Endothelial cell of umbilical vein (primary cell): ENCODE data around the gene FRMD6. TPM values are rescaled to one million over a fixed set of nuclear protein-coding genes. Genes with fewer than 3 reads are reported as not detected.

Experiments
- BruUV-seq: library from RNA; stranded (reverse); fragments of 400-500 nt; replicated peaks from 2 replicates; lab custom pipeline; 2021; lab: Mats Ljungman, UMichigan
- CTCF ChIA-PET: fragments of 300-600, 350-600 bp; sonication (Branson Sonifier 250); formaldehyde crosslinking; loops from one replicate; lab custom pipeline; 2021; ENCODE audit warnings: antibody characterized with exemption, inconsistent platforms; lab: Charles Lee
- POLR2A ChIA-PET: fragments of 300-600, 350-600 bp; sonication (Branson Sonifier 250); formaldehyde crosslinking; loops from one replicate; lab custom pipeline; 2021; ENCODE audit warnings: antibody characterized with exemption, inconsistent platforms; lab: Charles Lee
- DNase-seq: peaks from one replicate; pipeline ENCODE4 v3.0.0-alpha.2; 2011; ENCODE audit warnings: low read depth, low spot score
- FAIRE-seq: peaks from 2 replicates; lab custom pipeline; 2011; peaks lifted over from hg19 to GRCh38; lab: Jason Lieb, UNC
- H2AFZ ChIP-seq: 2 replicates; pipeline ENCODE4 v1.6.0; 2012; ENCODE audit warnings: low read depth, low read length, control low read depth, inconsistent platforms
- H3K27ac ChIP-seq: 2 replicates; pipeline ENCODE4 v1.5.1; 2011; ENCODE audit warnings: low read depth, mild to moderate bottlenecking, control low read depth, low read length, moderate library complexity; ENCODE audit not compliant: insufficient read depth
- H3K27me3 ChIP-seq, 2 experiments: 2 replicates each; pipeline versions ENCODE4 v1.6.0 to v1.6.1; 2011; ENCODE audit warnings: low read length in 2 of 2, mixed read lengths in 1 of 2; ENCODE audit not compliant: control insufficient read depth in 2 of 2, insufficient read depth in 2 of 2
- H3K36me3 ChIP-seq, 2 experiments: 2 replicates in 1 of 2; 3 replicates in 1 of 2; pipeline ENCODE4 v1.5.1; 2011; ENCODE audit warnings: low read length in 2 of 2, mild to moderate bottlenecking in 1 of 2, moderate library complexity in 1 of 2; ENCODE audit not compliant: control insufficient read depth in 2 of 2, insufficient read depth in 2 of 2; ENCODE audit errors: extremely low read depth in 1 of 2
- H3K4me1 ChIP-seq: 3 replicates; pipeline ENCODE4 v1.5.1; 2011; ENCODE audit warnings: mild to moderate bottlenecking, low read length; ENCODE audit not compliant: control insufficient read depth, insufficient read depth; ENCODE audit errors: extremely low read depth
- H3K4me2 ChIP-seq: 2 replicates; pipeline ENCODE4 v1.6.1; 2011; ENCODE audit warnings: low read length, control low read depth, mixed read lengths; ENCODE audit not compliant: insufficient read depth
- H3K4me3 ChIP-seq, 3 experiments: fragments of 200-600 bp in 1 of 3; sonication (generic), shearing (Covaris generic) in 1 of 3; replicated peaks in 1 of 3; 2 replicates each; pipeline ENCODE4 v1.5.1; 2011 to 2016; ENCODE audit warnings: control low read depth in 3 of 3, low read length in 3 of 3, mild to moderate bottlenecking in 2 of 3, inconsistent platforms in 1 of 3, low read depth in 1 of 3, moderate library complexity in 1 of 3; ENCODE audit not compliant: insufficient read depth in 1 of 3
- H3K79me2 ChIP-seq: 2 replicates; pipeline ENCODE4 v1.6.0; 2012; ENCODE audit warnings: low read length, inconsistent platforms; ENCODE audit not compliant: control insufficient read depth, insufficient read depth
- H3K9ac ChIP-seq: replicated peaks from 2 replicates; pipeline ENCODE3; 2011; ENCODE audit warnings: low read length, control low read depth; ENCODE audit not compliant: insufficient read depth; ENCODE audit errors: extremely low read depth
- H3K9me1 ChIP-seq: replicated peaks from 3 replicates; pipeline ENCODE4 v1.6.0; 2011; ENCODE audit warnings: mild to moderate bottlenecking, low read length; ENCODE audit not compliant: control insufficient read depth, insufficient read depth; ENCODE audit errors: extremely low read depth
- H3K9me3 ChIP-seq: replicated peaks from 2 replicates; pipeline ENCODE4 v1.5.1; 2012; ENCODE audit warnings: low read length, inconsistent platforms; ENCODE audit not compliant: control insufficient read depth, insufficient read depth
- H4K20me1 ChIP-seq: replicated peaks from 2 replicates; pipeline ENCODE3; 2011; ENCODE audit warnings: mild to moderate bottlenecking, low read length; ENCODE audit not compliant: control insufficient read depth, insufficient read depth; ENCODE audit errors: extremely low read depth
- CTCF ChIP-seq, 2 donors: IDR thresholded peaks; 1 replicate in 1 of 2; 2 replicates in 1 of 2; pipeline ENCODE4 v1.5.1; 2011; ENCODE audit warnings: low read length in 2 of 2, mild to moderate bottlenecking in 2 of 2, moderate library complexity in 2 of 2, control low read depth in 1 of 2, inconsistent platforms in 1 of 2, low read depth in 1 of 2; ENCODE audit not compliant: insufficient read depth in 1 of 2; ENCODE audit errors: extremely low read depth in 1 of 2
- EZH2 ChIP-seq: IDR thresholded peaks from 2 replicates; pipeline ENCODE4 v1.6.1; 2012; ENCODE audit warnings: borderline replicate concordance, low read depth, mild to moderate bottlenecking, moderate library complexity, low read length, inconsistent platforms; ENCODE audit not compliant: severe bottlenecking
- GATA2 ChIP-seq: IDR thresholded peaks from 2 replicates; pipeline ENCODE4 v1.7.0; 2011; ENCODE audit warnings: low read depth, mild to moderate bottlenecking, moderate library complexity, mixed read lengths, low read length; ENCODE audit not compliant: insufficient read length, insufficient read depth
- JUN ChIP-seq: IDR thresholded peaks from 2 replicates; pipeline ENCODE4 v1.6.1; 2011; ENCODE audit warnings: borderline replicate concordance, low read depth; ENCODE audit not compliant: insufficient read length, insufficient read depth
- MAX ChIP-seq: IDR thresholded peaks from 2 replicates; pipeline ENCODE4 v1.6.1; 2011; ENCODE audit not compliant: insufficient read depth, insufficient read length
- MYC ChIP-seq: IDR thresholded peaks from one replicate; pipeline ENCODE4 v1.6.1; 2011; ENCODE audit warnings: mild to moderate bottlenecking, low read depth, low read length
- POLR2A ChIP-seq: IDR thresholded peaks from 2 replicates; pipeline ENCODE4 v1.6.1; 2012; ENCODE audit warnings: low read depth, mild to moderate bottlenecking, control low read depth, low read length
- POLR2AphosphoS5 ChIP-seq: IDR thresholded peaks from 2 replicates; pipeline ENCODE4 v1.6.1; 2012; ENCODE audit warnings: low read depth, mild to moderate bottlenecking, control low read depth, low read length, moderate library complexity; ENCODE audit not compliant: insufficient read depth
- dilution Hi-C: fragments of 300-500 bp; cut with MboI; formaldehyde crosslinking; loops from one replicate; pipeline ENCODE4 v1.15.0; 2019; ENCODE audit warnings: low sequenced_read_pairs; ENCODE audit not compliant: extremely low pct_ligation_motif_present
- intact Hi-C: fragments of 100-400 bp; cut with micrococcal nuclease; formaldehyde crosslinking; loops from one replicate; pipeline ENCODE4 v1.10.0; 2022
- polyA plus RNA-seq, 4 experiments: library from polyadenylated mRNA; depleted of rRNA in 3 of 4; stranded (reverse) in 3 of 4; unstranded in 1 of 4; fragments of >200 nt; gene quantifications; 2 replicates each; pipeline versions ENCODE4 v1.2.1 to v1.2.3, GENCODE V29; 2011 to 2012; ENCODE audit warnings: missing spikeins in 1 of 4
- total RNA-seq: library from RNA; stranded (reverse); gene quantifications from 2 replicates; pipeline ENCODE4 v1.2.3, GENCODE V29; 2021

The FRMD6 gene
- total and polyA plus RNA-seq, 2 donors (not counting 3 experiments of a cell fraction or from before 2014, with no cell fraction given) = 69.0 to 97.1 TPM

- peaks cover 30% of the 10 kb centered on the region for H4K20me1 ChIP-seq
- FAIRE-seq (no peak), DNase-seq (no peak)
- no peaks in the 10 kb centered on the region for H3K9me3 ChIP-seq
- dilution Hi-C loops = no loop called here
- H3K27me3 ChIP-seq = no peaks in the 10 kb centered on the region
- TF ChIP-seq POLR2A (no peak), POLR2AphosphoS5 (no peak), MYC (no peak), CTCF (IDR thresholded peaks at IDR 0.05; ENCODE audit: extremely low read depth in 1 of 2, insufficient read depth in 1 of 2, low read depth in 1 of 2, low read length in 2 of 2) (no peak), JUN (no peak), EZH2 (no peak), GATA2 (no peak), MAX (no peak)
- ChIA-PET CTCF (no interaction called here), POLR2A (no interaction called here)
- H3K79me2 ChIP-seq = peaks cover 98% of the 10 kb centered on the region
- no peaks in the 10 kb centered on the region for H3K4me1 ChIP-seq
- H3K27ac ChIP-seq = no peak overlapping the region
- no peak overlapping the region for H3K4me3 ChIP-seq
- peaks cover 0 to 4% of the 10 kb centered on the region in 2 experiments for H3K36me3 ChIP-seq
- no peak overlapping the region for H3K9ac ChIP-seq
- H3K4me2 ChIP-seq = no peak overlapping the region
- intact Hi-C loops = loop anchor here (2.0 kb wide), 1 partner anchor 18 kb away; no protein-coding TSS in a partner anchor
- H3K9me1 ChIP-seq = no peaks in the 10 kb centered on the region
- no TSS peak for BruUV-seq
- no peak overlapping the region for H2AFZ ChIP-seq
Observed at GRCh38 chr14:51677266-51677665, 25.6 kb downstream of the FRMD6 start.
